GM18868 (cell line): Measurements from ENCODE around the gene LENG8.
"Not testable (repeated sequence)": the region's sequence is repeated elsewhere in the genome, so short reads cannot be mapped to it uniquely, and the experiment has no call there.

ENCODE experiments used
- ATAC-seq: cut with Tn5 transposase; IDR thresholded peaks from one replicate; pipeline ENCODE4 v1.9.1; 2021; ENCODE audit warnings: mild to moderate bottlenecking, moderate library complexity; ENCODE audit not compliant: unreplicated experiment

The LENG8 gene

DNA sequence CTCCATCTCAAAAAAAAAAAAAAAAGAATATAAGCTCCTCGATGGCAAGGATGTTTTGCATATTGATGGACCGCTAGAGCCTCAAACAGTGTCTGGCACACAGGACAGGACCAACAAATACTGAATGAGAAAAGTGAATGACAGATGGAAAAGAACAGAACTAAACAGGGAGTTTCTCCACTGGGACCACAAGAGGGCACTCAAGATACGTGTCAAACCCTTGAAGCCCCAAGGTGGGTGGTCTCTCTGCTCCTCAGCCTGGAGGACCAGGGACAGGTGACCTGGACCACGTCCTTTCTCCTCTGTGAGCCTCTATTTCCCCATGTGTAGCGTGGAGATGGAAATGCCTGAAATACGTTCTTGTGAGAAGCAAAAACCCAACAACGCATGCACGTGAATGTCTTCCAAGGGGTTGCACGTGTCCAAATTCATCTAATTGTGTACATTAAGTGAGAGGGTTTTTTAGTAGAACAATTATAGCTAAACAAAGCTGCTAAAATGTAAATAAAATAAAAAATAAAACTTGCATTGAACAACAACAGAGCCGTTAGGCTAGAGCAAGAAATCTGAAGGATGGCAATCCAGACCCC is 29.8 kb downstream of the LENG8 start:
- ATAC-seq: no peak

DNA sequence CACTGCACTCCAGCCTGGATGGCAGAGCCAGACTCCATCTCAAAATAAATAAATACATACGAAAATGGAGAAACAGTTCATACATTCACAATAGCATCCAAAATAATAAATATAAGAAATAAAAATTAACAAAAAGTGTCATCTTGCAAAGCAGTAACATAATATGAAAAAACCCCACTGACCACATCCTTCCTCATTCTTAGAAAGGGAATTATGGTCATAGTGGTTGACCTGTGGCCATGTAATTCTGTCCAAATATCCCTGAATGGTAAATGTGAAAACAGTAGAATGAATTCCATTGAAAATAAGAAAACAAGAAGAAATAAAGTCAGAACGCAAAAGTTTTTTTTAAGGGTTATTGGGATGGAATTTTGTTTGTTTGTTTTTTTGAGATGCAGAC is 31.1 kb downstream of the LENG8 start:
- no peak for ATAC-seq

DNA sequence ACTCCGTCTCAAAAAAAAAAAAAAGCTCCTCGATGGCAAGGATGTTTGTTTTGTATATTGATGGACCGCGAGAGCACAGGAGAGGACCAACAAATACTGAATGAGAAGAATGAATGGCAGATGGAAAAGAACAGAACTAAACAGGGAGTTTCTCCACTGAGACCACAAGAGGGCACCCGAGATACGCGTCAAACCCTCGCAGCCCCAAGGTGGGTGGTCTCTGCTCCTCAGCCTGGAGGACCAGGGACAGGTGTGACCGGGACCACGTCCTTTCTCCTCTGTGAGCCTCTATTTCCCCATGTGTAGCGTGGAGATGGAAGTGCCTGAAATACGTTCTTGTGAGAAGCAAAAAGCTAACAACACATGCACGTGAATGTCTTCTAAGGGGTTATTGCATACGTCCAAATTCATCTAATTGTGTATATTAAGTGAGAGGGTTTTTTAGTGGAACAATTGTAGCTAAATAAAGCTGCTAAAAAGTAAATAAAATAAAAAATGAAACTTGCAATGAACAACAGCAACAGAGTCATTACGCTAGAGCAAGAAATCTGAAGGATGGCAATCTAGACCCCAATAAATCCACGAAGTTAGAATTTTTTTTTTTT is 32.4 kb downstream of the LENG8 start:
- no peak for ATAC-seq

DNA sequence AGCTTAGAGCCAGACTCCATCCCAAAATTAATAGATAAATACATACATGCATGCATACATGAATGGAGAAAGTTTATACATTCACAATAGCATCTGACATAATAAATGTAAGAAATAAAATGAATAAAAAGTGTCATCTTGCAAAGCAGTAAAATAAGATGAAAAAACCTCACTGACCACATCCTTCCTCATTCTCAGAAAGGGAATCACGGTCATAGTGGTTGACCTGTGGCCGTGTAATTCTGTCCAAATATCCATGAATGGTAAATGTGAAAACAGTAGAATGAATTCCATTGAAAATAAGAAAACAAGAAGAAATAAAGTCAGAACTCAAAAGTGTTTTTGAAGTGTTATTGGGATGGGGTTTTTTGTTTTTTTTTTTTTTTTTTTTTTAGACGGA is 33.9 kb downstream of the LENG8 start:
- no peak for ATAC-seq

DNA sequence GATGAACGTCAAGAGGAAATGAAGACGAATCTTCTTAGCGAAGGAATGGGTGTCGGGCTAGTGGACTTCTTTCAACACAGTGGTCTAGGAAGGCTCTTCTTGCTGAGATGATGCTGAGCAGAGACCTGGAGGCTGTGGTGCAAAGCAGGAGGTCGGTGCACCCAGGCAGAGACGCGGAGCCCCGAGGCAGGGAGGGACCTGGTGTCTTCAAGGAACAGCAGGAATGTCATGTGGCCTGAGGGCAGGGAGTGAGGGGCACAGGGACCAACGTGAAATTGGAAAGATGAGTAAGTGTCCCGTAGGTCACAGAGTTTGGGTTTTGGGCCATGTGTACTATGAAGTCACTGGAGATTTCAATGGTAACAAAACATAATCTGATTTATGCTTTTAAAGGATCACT is 35.5 kb downstream of the LENG8 start:
- no peak for ATAC-seq

DNA sequence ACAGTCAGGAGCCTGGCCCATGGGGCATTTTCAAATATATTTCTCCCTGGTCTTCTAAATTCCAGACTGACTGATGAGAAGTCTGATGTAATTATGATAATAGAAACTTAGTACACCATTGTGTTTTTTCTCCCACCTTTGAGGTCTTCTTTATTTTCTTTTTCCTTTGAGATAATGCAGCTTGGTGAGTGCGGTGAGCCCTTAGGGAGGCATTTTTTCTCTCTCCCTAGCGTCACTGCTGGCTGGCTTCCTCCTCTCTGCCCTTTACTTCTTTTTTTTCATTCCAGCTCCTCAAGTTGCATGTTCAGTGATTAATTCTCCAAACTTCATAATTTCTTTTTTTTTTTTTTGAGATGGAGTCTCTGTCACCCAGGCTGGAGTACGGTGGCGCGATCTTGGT is 36.9 kb downstream of the LENG8 start:
- ATAC-seq: no peak

DNA sequence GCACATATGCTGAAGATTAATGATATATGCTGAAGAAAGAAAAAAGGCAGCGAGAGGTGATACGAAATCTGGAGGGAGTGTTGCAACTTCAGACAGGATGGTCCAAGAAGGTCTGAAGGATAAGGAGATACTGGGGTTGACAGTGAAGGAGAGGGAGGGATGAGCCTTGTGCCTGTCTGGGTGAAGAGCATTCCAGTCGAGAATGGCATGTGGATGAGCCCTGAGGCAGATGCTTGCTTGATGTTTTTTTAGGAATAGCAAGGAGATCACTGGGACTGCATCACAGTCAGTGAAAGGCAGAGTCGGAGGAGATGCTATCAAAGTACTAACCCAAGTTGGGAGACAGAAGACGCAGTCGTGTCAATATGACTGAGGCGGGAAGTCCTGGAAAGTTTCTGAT is 40.3 kb downstream of the LENG8 start:
- ATAC-seq: no peak

DNA sequence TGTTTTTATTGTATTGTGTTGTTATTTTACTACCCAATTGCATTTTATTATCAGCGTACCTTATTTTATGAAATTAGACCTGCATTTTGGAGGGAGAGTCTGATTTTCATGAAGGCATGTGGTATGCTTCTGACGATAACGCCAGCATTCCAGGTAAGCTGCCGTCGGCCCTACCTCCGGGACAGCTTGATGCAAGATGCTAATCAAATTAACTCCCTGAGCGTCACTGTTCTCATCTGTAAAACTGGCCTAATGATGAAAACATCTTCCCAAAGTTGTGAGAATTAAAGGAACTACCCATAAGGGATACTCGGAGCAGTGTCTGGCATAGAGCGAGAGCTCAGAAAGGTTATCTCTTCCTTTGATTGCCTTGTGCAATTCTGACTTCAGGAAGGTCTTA is 40.8 kb downstream of the LENG8 start:
- no peak for ATAC-seq

DNA sequence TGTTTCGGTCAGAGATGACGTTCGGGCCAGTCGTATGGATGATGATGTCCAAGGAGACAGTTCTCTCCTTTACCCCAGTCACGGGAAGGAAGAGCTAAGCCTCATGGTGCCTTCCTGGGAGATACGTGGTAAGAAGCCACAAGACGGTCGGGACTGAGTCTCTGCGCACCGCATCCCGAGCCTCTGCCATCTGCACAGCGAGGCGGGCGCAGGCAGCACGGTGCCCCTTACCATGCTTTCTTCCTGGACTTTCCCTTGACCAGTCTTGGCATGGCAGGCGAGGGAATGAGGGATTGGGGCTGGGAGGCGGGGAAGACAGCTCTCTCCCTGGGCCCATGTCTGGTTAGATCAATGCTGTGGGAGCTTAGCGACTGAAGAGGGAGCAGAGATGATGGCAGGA is 43.6 kb downstream of the LENG8 start:
- no peak for ATAC-seq

DNA sequence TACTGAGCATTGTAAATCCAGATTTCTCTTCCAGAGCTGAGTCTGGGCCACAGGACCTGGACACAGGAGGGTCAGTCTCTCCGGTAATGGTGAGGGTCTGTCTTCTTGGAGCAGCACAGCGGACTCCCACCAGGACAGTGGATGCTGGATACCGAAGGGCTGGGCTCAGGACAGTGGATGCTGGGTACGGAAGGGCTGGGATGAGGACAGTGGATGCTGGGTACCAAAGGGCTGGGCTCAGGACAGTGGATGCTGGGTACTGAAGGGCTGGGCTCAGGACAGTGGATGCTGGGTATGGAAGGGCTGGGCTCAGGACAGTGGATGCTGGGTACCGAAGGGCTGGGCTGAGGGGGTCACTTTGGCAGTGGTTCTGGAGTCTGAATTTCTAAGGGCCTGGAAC is 44.1 kb downstream of the LENG8 start:
- ATAC-seq: not testable (repeated sequence)

DNA sequence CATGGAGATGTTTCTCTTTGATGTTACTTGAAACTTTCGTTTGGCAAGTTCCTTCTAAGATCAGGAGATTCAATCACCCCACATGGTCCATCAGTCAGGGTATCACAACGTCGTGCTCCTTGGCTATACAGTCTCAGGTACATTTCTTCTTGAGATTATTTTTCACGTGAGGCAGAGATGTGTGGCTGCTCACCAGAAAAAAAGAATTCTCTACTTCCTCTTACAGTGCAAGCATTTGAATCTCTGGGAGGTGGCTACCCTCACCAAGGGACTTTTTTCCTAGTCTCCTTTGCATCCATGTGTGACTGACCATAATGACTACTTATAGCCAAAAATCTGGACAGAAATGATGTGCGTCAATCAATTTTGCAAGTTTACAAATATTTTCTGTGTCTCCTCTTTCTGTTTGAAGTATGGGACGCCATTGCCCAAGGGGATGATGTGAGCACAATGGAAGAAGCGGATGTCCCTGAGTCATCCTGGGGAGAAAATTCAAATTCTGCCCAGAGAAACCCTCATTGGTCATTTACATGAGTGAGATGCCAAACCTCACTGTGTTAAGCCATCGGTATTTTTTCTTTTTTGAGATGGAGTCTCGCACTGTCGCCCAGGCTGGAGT is 45.1 kb downstream of the LENG8 start:
- ATAC-seq: no peak

DNA sequence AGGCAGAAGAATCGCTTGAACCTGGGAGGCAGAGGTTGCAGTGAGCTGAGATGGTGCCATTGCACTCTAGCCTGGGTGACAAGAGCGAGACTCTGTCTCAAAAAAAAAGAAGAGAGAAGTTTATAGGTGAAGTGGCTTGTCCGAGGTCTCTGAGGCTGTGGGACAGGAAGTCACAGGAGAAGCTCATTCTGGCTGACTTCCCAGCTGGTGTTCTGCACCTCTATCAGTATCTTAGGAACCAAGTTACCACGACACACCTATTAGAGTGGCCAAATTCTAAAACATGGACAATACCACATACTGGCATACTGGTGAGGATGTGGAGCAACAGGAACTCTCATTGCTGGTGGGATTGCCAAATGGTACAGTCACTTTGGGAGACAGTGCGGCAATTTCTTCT is 46.3 kb downstream of the LENG8 start:
- not testable (repeated sequence) for ATAC-seq

DNA sequence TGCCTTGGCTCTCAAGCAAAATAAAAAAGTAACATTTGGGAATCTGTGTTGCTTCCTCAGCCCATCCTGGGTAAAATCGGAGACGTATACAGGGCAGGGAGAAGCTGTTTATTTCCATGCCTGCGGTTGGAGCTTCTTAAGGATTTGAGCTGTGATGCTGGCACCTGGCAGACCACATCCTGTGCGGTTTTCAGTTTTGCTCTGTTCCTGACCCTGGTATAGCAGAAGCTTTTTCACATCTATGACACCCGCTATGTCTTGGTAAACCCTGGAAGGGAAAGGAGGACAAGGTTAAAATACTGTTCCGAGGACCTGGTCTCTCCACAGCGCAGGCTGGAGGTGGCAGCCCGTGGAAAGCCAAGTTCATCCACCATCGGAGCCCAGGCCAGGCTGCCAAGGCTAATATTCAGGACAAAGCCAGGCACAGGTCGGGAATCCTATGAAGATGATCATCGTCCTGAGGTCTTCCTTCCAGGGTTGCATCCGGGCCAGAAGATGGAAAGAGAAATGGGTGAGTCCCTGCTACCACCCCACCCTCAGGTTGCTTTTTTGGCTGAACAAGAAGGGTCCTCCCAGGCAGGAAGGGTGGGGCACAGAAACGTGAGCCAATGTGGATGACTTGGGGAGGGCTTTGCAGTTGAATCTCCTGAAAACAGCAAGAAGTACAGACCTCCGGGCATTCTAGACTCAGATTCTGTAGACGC is 48.9 kb downstream of the LENG8 start:
- not testable (repeated sequence) for ATAC-seq

DNA sequence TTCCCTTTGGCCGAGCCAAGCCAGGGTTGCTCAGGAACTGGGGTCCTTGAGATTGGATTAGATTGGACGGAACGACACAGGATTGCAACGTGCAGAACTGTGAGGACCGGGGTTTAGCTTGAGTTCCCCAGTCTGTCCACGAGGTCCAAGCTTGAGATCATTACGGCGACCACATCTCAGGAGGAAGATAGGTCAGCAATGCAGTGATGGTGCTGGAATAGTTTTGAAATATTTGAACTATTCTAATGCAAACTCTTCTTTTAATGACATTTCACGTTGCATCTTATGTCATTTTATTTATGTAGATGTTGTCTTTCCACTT is 49.4 kb downstream of the LENG8 start:
- ATAC-seq: not testable (repeated sequence)

DNA sequence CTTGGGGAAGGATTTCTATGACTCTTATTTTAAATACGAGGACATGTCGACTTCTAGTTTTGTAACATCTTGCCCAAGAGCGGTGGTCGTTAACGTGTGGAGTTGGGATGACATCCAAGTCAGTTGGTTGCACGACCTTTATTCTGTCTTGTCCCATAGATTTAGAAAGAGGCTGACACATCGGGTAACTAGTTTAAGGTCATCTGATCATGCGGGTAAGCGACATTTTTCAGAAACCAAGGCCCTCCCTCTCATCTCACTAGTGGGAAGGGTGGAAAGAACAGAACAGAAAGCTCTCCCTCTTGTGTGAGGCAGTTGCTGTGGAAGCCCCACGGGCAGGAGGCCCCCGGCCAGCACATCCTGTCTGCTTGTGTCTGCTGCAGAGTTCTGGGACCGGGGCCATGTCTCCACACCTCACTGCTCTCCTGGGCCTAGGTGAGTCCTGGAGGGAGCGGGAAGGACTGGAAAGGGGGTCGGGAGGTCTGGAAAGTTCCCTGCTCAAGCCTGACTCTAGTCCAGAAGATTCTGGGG is 53.6 kb downstream of the LENG8 start, which contains the start of gene LAIR2:
Gene LAIR2, plus strand, starts transcription at position 314 of the 531 bp plus-strand sequence. Its CDS starts 88 bp downstream, at position 402.
- no peak for ATAC-seq

DNA sequence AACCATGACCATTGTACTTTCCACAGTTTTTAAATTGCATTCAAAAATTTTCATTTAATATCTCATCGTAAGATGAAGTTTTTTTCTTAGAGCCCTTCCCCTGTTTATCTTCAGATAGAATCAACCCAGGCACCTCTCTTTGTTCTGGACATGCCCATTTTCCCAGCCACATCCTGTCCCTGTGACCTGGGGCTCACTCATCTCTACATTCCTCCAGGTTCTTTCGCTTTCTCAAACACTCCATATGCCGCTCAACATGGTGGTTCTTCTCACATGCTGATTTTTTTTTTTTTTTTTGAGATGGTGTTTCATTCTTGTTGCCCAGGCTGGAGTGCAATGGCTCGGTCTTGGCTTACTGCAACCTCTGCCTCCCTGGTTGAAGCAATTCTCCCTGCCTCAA is 56.5 kb downstream of the LENG8 start:
- ATAC-seq: not testable (repeated sequence)

DNA sequence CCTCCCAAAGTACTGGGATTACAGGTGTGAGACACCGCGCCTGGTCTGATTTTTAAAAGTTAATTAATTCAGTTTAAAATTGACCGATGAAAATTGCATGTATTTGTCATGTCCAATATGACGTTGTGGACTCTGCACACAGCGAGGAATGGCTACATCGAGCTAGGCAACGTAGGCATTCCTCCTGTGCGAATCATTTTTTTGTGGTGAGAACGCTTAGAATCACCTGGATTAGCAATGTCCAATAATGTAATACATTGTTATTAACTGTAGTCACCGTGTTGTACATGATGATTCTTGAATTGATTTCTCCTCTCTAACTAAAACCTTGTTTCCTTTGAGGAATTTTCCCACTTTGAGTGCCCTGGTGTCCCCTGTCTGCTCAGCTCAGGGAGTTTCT is 57.1 kb downstream of the LENG8 start:
- no peak for ATAC-seq

DNA sequence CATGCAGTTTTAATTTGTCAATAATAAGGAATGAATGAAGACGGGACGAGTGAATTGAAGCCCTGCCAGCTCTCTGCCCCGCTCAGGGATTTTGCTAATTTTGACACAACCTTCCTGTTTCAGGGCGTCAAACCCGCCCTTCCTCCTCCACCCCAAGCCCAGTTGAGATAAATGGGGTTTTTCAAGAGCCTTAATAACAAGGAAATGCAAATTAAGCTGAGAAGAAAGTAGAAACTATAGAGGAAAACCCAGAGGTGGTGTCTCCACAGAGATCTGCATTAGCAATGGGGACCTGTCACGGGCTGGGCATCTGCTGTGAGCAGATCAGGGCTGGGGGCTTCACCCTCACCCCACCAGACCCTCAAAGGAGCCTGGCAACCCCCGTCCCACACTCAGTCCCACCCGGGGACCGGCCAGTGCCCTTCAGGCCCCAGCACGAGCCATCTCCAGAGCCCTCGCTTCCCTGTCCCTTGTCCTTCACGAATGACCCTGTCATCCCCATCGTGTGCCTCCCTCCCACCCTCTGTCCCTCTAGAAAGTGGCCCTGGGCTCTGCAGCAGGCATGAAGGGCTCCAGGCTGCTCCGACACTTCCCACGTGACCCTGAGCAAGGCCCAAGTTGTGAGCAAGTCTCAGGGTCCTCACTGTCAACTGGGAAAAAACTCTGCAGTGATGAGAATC is 58.2 kb downstream of the LENG8 start:
- not testable (repeated sequence) for ATAC-seq

DNA sequence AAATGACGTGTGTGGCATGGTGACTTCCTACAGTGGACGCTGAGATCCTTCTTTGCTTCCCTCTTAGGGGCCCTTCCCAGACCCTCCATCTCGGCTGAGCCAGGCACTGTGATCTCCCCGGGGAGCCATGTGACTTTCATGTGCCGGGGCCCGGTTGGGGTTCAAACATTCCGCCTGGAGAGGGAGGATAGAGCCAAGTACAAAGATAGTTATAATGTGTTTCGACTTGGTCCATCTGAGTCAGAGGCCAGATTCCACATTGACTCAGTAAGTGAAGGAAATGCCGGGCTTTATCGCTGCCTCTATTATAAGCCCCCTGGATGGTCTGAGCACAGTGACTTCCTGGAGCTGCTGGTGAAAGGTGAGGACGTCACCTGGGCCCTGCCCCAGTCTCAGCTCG is 58.8 kb downstream of the LENG8 start:
- no peak for ATAC-seq

DNA sequence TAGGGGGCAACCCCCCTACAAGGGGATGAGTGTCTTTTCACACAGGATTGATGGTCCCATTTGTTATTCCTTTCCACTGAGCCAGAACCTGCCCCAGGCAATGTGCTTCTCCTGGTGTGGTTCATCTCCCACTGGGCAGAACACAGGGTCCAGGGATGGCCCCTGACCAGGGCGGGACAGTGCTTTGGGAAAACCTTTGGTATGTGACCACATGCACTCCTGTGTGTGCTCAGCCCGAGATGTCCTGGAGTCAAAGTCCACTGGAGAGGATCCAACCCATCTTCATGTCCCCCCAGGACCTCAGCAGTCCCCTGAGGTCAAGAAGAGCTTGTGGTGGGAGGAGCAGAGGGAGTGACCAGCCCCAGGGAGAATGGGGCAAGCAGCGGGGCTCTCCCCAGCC is 59.5 kb downstream of the LENG8 start:
- not testable (repeated sequence) for ATAC-seq
